CD14-positive monocyte (primary cell): ENCODE measurements around the gene PDGFD. TPM values are rescaled to one million over a fixed set of nuclear protein-coding genes. Genes with fewer than 3 reads are reported as not detected.

Source experiments
- DNase-seq, 3 donors: peaks; one replicate each; pipeline ENCODE4 v3.0.0-alpha.2; 2011 to 2022
- H2AFZ ChIP-seq: 2 replicates; pipeline ENCODE4 v1.6.0; 2012; ENCODE audit warnings: mild to moderate bottlenecking, low read depth, low read length, inconsistent platforms; ENCODE audit not compliant: insufficient read depth, poor library complexity, severe bottlenecking
- H3K27ac ChIP-seq, 2 donors: 1 replicate in 1 of 2; 2 replicates in 1 of 2; pipeline ENCODE4 v1.5.1; 2012 to 2013; ENCODE audit warnings: low read length in 2 of 2, control low read depth in 1 of 2, inconsistent platforms in 1 of 2, low read depth in 1 of 2, mild to moderate bottlenecking in 1 of 2
- H3K27me3 ChIP-seq, 2 donors: one replicate each; pipeline versions ENCODE4 v1.6.0 to v1.6.1; 2011 to 2013; ENCODE audit warnings: low read length in 2 of 2; ENCODE audit not compliant: control insufficient read depth in 2 of 2, insufficient read depth in 2 of 2
- H3K36me3 ChIP-seq, 2 donors: replicated peaks in 1 of 2; 1 replicate in 1 of 2; 2 replicates in 1 of 2; pipeline versions ENCODE4 v1.5.1 to v1.6.1; 2012 to 2013; ENCODE audit warnings: low read length in 2 of 2, control low read depth in 1 of 2, inconsistent platforms in 1 of 2, mild to moderate bottlenecking in 1 of 2; ENCODE audit not compliant: insufficient read depth in 2 of 2, control insufficient read depth in 1 of 2
- H3K4me1 ChIP-seq, 2 donors: 1 replicate in 1 of 2; 2 replicates in 1 of 2; pipeline versions ENCODE4 v1.5.1 to v1.6.1; 2012 to 2013; ENCODE audit warnings: low read length in 2 of 2, control low read depth in 1 of 2, inconsistent platforms in 1 of 2, mild to moderate bottlenecking in 1 of 2, moderate library complexity in 1 of 2; ENCODE audit not compliant: insufficient read depth in 2 of 2, control insufficient read depth in 1 of 2
- H3K4me2 ChIP-seq: replicated peaks from 2 replicates; pipeline ENCODE3; 2012; ENCODE audit warnings: low read length, moderate library complexity, mild to moderate bottlenecking; ENCODE audit not compliant: poor library complexity, severe bottlenecking; ENCODE audit errors: extremely low read depth
- H3K4me3 ChIP-seq, 3 experiments: fragments of 200-600 bp in 1 of 3; sonication (generic) in 1 of 3; replicated peaks in 1 of 3; 1 replicate in 2 of 3; 2 replicates in 1 of 3; pipeline ENCODE4 v1.5.1; 2011 to 2013; ENCODE audit warnings: low read length in 3 of 3, mild to moderate bottlenecking in 3 of 3, control low read depth in 2 of 3, low read depth in 2 of 3, inconsistent platforms in 1 of 3, moderate library complexity in 1 of 3
- H3K79me2 ChIP-seq: 2 replicates; pipeline ENCODE4 v1.6.0; 2012; ENCODE audit warnings: mild to moderate bottlenecking, control low read depth, inconsistent platforms, low read length, moderate library complexity; ENCODE audit not compliant: insufficient read depth
- H3K9ac ChIP-seq: 2 replicates; pipeline ENCODE4 v1.6.0; 2017; ENCODE audit warnings: low read length, mild to moderate bottlenecking; ENCODE audit not compliant: insufficient read depth, poor library complexity, severe bottlenecking
- H3K9me3 ChIP-seq, 2 donors: replicated peaks in 1 of 2; 1 replicate in 1 of 2; 2 replicates in 1 of 2; pipeline versions ENCODE4 v1.5.1 to v1.6.1; 2012 to 2013; ENCODE audit warnings: low read length in 2 of 2, control low read depth in 1 of 2; ENCODE audit not compliant: control insufficient read depth in 1 of 2, insufficient read depth in 1 of 2
- H4K20me1 ChIP-seq: 2 replicates; pipeline ENCODE4 v1.6.0; 2012; ENCODE audit warnings: mild to moderate bottlenecking, low read length, control low read depth, moderate library complexity; ENCODE audit not compliant: insufficient read depth
- H3K27ac Mint-ChIP-seq, 7 donors: one replicate each; pipeline ENCODE4 v1.8.0; 2020; ENCODE audit warnings: mild to moderate bottlenecking in 7 of 7, mixed read lengths in 7 of 7, moderate library complexity in 6 of 7, inconsistent platforms in 2 of 7
- H3K27me3 Mint-ChIP-seq, 3 donors: one replicate each; pipeline ENCODE4 v1.8.0; 2021 to 2022; ENCODE audit warnings: low read depth in 3 of 3, mild to moderate bottlenecking in 3 of 3, mixed read lengths in 3 of 3, moderate library complexity in 3 of 3, inconsistent platforms in 1 of 3
- H3K36me3 Mint-ChIP-seq, 2 donors: one replicate each; pipeline ENCODE4 v1.8.0; 2020; ENCODE audit warnings: mixed read lengths in 2 of 2, inconsistent platforms in 1 of 2, mild to moderate bottlenecking in 1 of 2
- H3K4me1 Mint-ChIP-seq: one replicate; pipeline ENCODE4 v1.8.0; 2020; ENCODE audit warnings: mild to moderate bottlenecking, mixed read lengths
- H3K4me3 Mint-ChIP-seq, 2 donors: one replicate each; pipeline ENCODE4 v1.8.0; 2020; ENCODE audit warnings: mild to moderate bottlenecking in 2 of 2, mixed read lengths in 2 of 2, moderate library complexity in 1 of 2
- H3K9me3 Mint-ChIP-seq, 7 donors: one replicate each; pipeline ENCODE4 v1.8.0; 2020 to 2022; ENCODE audit warnings: mixed read lengths in 7 of 7, mild to moderate bottlenecking in 6 of 7, moderate library complexity in 6 of 7, inconsistent platforms in 2 of 7
- WGBS: methylation state at CpG from one replicate; pipeline ENCODE4 v1.1.5; 2013; ENCODE audit warnings: missing lambda C conversion rate; ENCODE audit not compliant: insufficient coverage; 5-methylcytosine and 5-hydroxymethylcytosine counted together
- intact Hi-C, 2 donors: fragments of 100-400 bp; cut with micrococcal nuclease; formaldehyde crosslinking; loops; one replicate each; pipeline versions ENCODE4 v1.15.0 to v1.15.1; 2023
- polyA plus RNA-seq, 3 donors: library from polyadenylated mRNA; depleted of rRNA in 1 of 3; unstranded in 2 of 3; stranded (reverse) in 1 of 3; fragments of 300-500 nt in 2 of 3; fragments of >200 nt in 1 of 3; fragmentation: Illumina TruSeq in 2 of 3; gene quantifications; 1 replicate in 2 of 3; 2 replicates in 1 of 3; pipeline ENCODE4 v1.2.3, GENCODE V29; 2012 to 2021
- TF ChIP-seq, protein P1 (sequence below): fragments of 200-600 bp; IDR thresholded peaks from one replicate; pipeline ENCODE4 v1.8.0; 2022; ENCODE audit warnings: antibody characterized with exemption, mild to moderate bottlenecking

PDGFD gene
- polyA plus RNA-seq, 3 donors: 0.05 to 0.15 TPM; not detected in 1

DNA sequence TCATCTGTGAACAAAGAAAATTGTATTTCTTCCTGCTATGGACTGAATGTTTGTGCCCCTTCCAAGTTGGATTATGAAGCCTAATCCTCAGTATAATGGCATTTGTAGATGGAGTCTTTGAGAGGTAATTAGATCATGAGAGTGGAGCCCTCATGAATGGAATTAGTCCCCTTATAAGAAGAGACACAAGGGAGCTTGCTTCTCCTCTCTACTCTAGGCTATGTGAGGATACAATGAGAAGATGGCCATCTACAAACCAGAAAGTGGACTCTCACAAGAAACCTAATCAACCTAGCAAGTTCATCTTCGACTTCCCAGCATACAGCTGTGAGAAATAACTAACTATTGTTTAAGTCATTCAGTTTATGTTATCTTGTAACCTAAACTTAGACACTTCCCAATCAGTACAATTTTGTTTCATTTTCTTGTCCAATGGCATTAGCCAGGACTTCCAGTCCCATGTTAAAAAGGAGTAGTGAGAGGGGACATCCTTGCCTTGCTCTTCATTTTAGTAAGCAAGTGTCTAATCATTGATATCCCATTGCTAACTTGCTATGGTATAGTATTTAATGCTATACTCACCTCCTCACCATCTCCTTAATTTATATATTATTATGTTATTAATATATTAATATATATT is 45.7 kb downstream of the PDGFD start:
- H3K9ac ChIP-seq: no peak overlapping the region
- no peak overlapping the region for H2AFZ ChIP-seq
- H3K27ac Mint-ChIP-seq: no peak overlapping the region
- H3K36me3 Mint-ChIP-seq: peaks cover 0 to 5% of the 10 kb centered on the region in 2 donors
- H3K9me3 Mint-ChIP-seq: peaks cover 8 to 17% (median 14%) of the 10 kb centered on the region in 7 donors
- no peaks in the 10 kb centered on the region for H4K20me1 ChIP-seq
- no peak overlapping the region for H3K27ac ChIP-seq
- DNase-seq: no peak
- no CpG with 5 or more reads among the region's 1 CpG for WGBS
- H3K4me1 ChIP-seq: no peaks in the 10 kb centered on the region
- H3K4me2 ChIP-seq: no peak overlapping the region
- H3K4me3 Mint-ChIP-seq: no peak overlapping the region
- no peaks in the 10 kb centered on the region for H3K79me2 ChIP-seq
- H3K27me3 Mint-ChIP-seq: no peaks in the 10 kb centered on the region
- H3K4me1 Mint-ChIP-seq: no peaks in the 10 kb centered on the region
- H3K9me3 ChIP-seq: no peaks in the 10 kb centered on the region
- no peaks in the 10 kb centered on the region for H3K36me3 ChIP-seq
- TF ChIP-seq, protein P1, sequence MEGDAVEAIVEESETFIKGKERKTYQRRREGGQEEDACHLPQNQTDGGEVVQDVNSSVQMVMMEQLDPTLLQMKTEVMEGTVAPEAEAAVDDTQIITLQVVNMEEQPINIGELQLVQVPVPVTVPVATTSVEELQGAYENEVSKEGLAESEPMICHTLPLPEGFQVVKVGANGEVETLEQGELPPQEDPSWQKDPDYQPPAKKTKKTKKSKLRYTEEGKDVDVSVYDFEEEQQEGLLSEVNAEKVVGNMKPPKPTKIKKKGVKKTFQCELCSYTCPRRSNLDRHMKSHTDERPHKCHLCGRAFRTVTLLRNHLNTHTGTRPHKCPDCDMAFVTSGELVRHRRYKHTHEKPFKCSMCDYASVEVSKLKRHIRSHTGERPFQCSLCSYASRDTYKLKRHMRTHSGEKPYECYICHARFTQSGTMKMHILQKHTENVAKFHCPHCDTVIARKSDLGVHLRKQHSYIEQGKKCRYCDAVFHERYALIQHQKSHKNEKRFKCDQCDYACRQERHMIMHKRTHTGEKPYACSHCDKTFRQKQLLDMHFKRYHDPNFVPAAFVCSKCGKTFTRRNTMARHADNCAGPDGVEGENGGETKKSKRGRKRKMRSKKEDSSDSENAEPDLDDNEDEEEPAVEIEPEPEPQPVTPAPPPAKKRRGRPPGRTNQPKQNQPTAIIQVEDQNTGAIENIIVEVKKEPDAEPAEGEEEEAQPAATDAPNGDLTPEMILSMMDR: no peak
- intact Hi-C loops: no loop called here
- H3K27me3 ChIP-seq: no peaks in the 10 kb centered on the region
- no peak overlapping the region for H3K4me3 ChIP-seq

DNA sequence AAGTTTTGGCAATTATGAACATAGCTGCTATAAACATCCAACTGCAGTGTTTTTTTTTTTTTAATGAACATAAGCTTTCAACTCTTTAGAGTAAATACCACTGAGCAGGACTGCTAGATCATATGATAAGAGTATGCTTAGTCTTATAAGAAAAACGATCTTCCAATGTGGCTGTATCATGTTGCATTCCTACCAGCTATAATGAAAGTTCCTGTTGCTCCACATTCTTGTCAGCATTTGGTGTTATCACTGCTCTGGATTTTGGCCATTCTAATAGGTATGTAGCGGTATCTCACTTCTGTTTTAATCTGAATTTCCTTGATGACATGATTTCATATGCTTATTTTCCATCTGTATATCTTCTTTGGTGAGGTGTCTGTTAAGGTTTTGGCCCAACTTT is 50.4 kb downstream of the PDGFD start:
- Mint-ChIP-seq H3K4me3 (no peak overlapping the region), H3K27ac (no peak overlapping the region), H3K9me3 (peaks cover 8 to 17% (median 13%) of the 10 kb centered on the region in 7 donors), H3K27me3 (no peaks in the 10 kb centered on the region), H3K36me3 (peaks cover 0 to 5% of the 10 kb centered on the region in 2 donors), H3K4me1 (no peaks in the 10 kb centered on the region)
- H3K27ac ChIP-seq: no peak overlapping the region
- 100% methylated on average over 1 of the region's 2 CpGs for WGBS
- no peaks in the 10 kb centered on the region for H3K27me3 ChIP-seq
- TF ChIP-seq, protein P1: no peak
- no peak overlapping the region for H3K4me3 ChIP-seq
- no peaks in the 10 kb centered on the region for H3K4me1 ChIP-seq
- H3K4me2 ChIP-seq: no peak overlapping the region
- H3K36me3 ChIP-seq: no peaks in the 10 kb centered on the region
- no peaks in the 10 kb centered on the region for H4K20me1 ChIP-seq
- H3K79me2 ChIP-seq: no peaks in the 10 kb centered on the region
- no peak for DNase-seq
- intact Hi-C loops: no loop called here
- no peaks in the 10 kb centered on the region for H3K9me3 ChIP-seq
- H2AFZ ChIP-seq: no peak overlapping the region
- no peak overlapping the region for H3K9ac ChIP-seq
